Measurements from ENCODE around the gene TRIP4.
"Not testable (repeated sequence)": the region's sequence is repeated elsewhere in the genome, so short reads cannot be mapped to it uniquely, and the experiment has no call there.

The TRIP4 gene

GRCh38 chr15:64381000-64381751, 6.5 kb upstream of the TRIP4 start, which contains the start of gene PCLAF:
PCLAF (minus strand) TSS chr15:64381441; CDS start chr15:64381371, 70 bp downstream.
- DNase-seq (ENCODE audit: low read depth), result peak; percentile 93

GRCh38 chr15:64383760-64384159, 3.9 kb upstream of the TRIP4 start:
- no peak for DNase-seq (ENCODE audit: low read depth)

GRCh38 chr15:64386291-64386690, 1.3 kb upstream of the TRIP4 start:
- no peak for DNase-seq (ENCODE audit: low read depth)

- DNase-seq (ENCODE audit: low read depth), result no peak
These were observed 1.4 kb downstream of the TRIP4 start for GRCh38 chr15:64389036-64389435.

GRCh38 chr15:64392471-64392870, 4.8 kb downstream of the TRIP4 start:
- DNase-seq (ENCODE audit: low read depth), result not testable (repeated sequence)

GRCh38 chr15:64396789-64397188, 9.2 kb downstream of the TRIP4 start:
- DNase-seq (ENCODE audit: low read depth), result no peak

GRCh38 chr15:64398575-64398974, 10.9 kb downstream of the TRIP4 start:
- no peak for DNase-seq (ENCODE audit: low read depth)

GRCh38 chr15:64400583-64400982, 12.9 kb downstream of the TRIP4 start:
- no peak for DNase-seq (ENCODE audit: low read depth)

GRCh38 chr15:64412216-64412615, 24.6 kb downstream of the TRIP4 start:
- DNase-seq (ENCODE audit: low read depth), result no peak

GRCh38 chr15:64422697-64423096, 35.1 kb downstream of the TRIP4 start:
- no peak for DNase-seq (ENCODE audit: low read depth)

- no peak for DNase-seq (ENCODE audit: low read depth)
These were observed 36.3 kb downstream of the TRIP4 start for GRCh38 chr15:64423970-64424369.

GRCh38 chr15:64425221-64425620, 37.6 kb downstream of the TRIP4 start:
- no peak for DNase-seq (ENCODE audit: low read depth)

- DNase-seq (ENCODE audit: low read depth), result no peak
These were observed 39.3 kb downstream of the TRIP4 start for GRCh38 chr15:64426845-64427465.

GRCh38 chr15:64429448-64429847, 41.8 kb downstream of the TRIP4 start:
- no peak for DNase-seq (ENCODE audit: low read depth)

GRCh38 chr15:64430000-64430735, 42.5 kb downstream of the TRIP4 start:
- no peak for DNase-seq (ENCODE audit: low read depth)

- no peak for DNase-seq (ENCODE audit: low read depth)
These were observed 50.3 kb downstream of the TRIP4 start for GRCh38 chr15:64437982-64438381.

GRCh38 chr15:64438653-64439447, 51.2 kb downstream of the TRIP4 start:
- DNase-seq (ENCODE audit: low read depth), result no peak

- no peak for DNase-seq (ENCODE audit: low read depth)
These were observed 54.2 kb downstream of the TRIP4 start for GRCh38 chr15:64441852-64442251.

GRCh38 chr15:64443016-64443415, 55.4 kb downstream of the TRIP4 start:
- no peak for DNase-seq (ENCODE audit: low read depth)

- DNase-seq (ENCODE audit: low read depth), result no peak
These were observed 56.3 kb downstream of the TRIP4 start for GRCh38 chr15:64443747-64444621.

- DNase-seq (ENCODE audit: low read depth), result no peak
These were observed 57.2 kb downstream of the TRIP4 start for GRCh38 chr15:64444836-64445235.
